HG02798 (cell line): ENCODE results near the gene NRAS.

Source experiments
- ATAC-seq: cut with Tn5 transposase; IDR thresholded peaks from one replicate; pipeline ENCODE4 v1.9.1; 2021; ENCODE audit warnings: mild to moderate bottlenecking; ENCODE audit not compliant: unreplicated experiment, poor library complexity

NRAS gene

DNA sequence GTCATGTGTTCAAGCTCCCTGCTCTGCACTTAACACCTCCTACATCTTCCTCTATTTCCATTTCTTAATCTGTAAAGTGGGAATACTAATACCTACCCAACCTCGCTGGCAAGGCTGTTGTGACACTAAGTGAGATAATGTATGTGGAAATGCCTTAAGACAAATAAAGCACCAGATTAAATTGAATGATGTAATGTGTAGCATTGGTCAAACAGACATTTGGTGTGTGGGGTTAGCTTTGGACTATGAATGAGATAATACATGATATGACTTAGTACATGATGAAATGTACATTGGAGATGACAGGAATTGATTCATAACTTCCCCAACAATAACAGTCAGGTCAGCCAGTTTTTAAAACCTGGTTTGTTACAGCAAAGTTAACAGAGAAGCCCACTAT is 26.4 kb downstream of the NRAS start:
- no peak for ATAC-seq

DNA sequence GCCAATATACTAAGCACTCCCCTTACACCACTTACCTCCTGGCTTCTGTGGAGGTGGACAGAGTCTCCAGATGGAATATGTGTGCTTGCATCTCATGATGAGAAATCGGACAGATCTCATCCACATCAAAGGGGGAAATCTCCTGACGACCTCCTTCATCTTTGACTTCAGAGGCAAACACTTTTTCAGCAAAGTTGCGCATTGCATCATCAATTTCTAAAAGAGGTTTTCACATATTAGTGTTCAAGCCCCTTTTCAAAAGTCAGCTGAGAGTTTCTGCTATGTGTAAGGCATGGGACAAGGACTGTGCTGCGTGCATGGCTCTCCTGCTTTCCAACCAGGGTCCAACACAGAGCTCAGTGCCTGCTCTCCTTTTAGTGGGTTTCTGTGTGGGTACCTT is 28.0 kb downstream of the NRAS start:
- ATAC-seq = no peak

DNA sequence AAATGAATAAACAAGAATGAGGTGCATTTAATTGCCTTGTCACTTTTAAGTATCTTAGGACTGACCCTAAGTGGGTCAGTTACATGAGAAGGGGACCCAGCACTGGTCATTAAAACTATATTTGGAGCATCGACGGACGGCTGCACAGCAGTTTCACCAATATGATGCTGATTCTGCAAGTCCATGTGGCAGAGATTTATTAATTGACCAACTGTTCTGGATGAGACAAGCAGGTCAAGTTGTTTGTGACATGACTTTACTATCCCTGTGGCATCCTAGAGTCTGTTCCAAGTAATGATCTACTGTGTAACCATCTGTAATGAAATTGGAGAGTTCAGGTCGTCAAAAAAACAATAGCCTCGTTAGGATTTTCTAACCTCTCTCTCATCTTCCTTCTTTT is 30.7 kb downstream of the NRAS start:
- no peak for ATAC-seq

DNA sequence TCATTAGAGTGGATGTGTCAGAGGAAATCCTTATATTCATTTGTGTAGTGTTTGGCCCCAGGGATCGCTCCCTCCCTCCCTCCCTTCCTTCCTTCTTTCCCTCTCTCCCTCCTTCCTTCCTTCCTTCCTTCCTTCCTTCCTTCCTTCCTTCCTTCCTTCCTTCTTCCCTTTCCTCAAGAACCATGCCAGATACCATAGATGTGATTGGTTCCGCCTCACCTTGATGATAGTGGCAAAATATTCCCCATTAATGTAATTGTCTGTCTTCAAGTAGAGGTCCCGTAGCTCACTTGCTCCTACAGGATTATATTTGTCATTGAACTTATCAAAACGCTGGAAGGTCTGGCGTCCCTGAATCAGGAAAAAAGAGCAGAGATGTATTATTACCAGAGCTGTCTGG is 38.9 kb downstream of the NRAS start:
- ATAC-seq = no peak

DNA sequence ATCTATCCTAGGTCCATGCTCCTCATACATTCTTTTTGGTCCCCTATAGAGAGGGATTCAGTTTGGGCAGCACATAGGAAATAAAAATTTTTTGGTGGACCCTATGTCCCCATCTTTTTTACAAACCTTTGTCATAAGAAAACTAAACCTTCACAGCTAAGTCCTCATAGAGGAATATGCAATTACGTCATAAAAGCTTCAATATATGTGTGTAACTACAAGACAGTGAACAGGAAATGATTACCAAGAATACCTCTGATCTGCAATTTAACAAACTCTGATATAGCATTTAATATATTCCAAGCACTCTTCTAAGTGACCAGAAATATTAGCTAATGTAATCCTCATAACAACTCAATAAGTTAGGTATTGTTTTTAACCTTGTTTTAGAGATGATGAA is 40.5 kb downstream of the NRAS start:
- ATAC-seq = no peak

DNA sequence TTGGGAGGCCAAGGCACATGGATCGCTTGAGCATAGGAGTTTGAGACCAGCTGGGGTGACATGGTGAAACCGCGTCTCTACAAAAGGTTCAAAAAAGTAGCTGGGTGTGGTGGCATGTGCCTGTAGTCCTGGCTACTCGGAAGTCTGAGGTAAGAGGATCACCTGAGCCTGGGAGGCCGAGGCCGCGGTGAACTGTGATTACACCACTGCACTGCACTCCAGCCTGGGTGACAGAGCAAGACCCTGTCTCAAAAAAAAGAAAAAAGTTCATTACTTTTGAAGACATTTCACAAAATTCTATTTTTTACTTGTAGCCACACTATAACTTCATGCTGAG is 44.7 kb downstream of the NRAS start:
- ATAC-seq = no peak

DNA sequence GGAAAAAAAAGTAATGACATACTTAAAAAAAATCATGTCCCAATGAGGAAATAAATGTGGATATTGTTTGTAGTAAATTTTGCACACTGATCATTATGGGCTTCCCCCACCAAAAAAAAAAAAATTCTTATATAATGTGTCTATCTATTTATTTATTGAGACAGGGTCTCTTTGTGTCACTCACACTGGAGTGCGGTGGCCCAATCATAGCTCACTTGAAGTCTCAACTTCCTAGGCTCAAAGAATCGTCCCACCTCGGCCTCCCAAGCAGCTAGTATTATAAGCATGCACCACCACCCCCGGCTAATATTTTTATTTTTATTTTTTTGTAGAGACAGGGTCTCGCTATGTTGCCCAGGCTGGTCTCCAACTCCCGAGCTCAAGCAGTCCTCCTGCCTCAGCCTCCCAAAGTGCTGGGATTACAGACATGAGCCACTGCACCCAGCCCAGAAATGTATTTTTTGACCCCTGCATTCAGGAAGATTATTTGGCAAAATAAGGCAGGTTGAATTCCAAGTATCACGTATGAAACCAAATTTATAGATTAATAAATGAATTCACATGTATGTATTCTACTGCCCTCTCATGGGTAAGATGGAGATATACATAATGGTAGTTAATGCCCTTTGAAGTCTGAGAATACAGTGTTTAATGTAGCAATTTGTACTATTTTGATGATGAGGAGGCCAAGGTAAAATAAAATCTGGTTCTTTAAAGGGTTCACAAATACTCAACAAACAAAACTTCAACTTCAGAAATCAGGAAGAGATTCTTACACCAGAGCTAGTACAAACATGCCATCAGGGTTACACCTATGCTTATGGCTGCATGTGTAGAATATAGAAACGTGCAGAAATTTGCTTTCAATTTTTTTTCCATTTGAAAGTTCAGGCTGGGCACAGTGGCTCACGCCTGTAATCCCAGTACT is 45.3 kb downstream of the NRAS start:
- ATAC-seq = no peak

DNA sequence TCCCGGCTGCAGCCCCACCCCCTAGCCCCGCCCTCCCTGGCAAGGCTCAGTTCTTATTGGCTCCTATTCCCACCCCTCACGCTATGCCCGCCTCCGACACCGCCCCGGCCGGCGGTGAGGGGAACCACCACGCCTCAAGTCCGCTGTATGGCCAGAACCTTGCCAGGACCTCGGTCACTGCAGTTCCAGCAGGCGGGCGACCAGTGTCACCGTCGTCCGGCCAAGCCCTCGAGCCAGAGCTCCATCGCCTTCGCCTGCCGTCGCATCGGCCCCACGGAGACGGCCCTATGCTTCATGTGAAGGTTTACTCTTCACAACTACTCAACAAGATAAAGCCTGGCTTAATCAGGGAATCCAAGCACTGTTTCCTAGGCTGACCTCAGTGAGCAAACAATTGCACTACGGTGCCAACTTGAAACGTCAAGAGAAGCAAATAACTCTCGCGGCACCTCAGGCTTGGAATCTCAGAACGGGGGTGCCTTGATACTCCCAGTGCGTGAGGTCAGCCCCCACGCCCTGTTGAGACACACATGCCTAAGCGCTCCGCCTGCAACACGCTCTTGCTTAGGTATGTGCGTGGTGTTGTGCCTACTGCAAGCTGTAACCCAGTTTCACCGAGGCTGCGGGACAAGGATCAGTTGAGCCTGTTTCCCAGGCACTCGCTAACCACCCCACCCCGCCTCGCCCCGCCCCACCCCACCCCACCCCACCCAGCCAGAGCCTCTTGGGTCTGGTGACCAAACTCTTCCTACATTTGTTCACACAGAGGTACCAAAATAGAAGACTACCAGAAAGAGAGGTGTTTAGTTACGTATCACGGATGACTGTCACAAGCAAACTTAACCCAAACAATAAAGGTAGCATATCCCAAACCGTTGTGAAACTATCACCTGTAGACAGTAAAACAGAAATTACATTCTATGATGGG is 46.2 kb downstream of the NRAS start:
- peak; percentile 99 for ATAC-seq

DNA sequence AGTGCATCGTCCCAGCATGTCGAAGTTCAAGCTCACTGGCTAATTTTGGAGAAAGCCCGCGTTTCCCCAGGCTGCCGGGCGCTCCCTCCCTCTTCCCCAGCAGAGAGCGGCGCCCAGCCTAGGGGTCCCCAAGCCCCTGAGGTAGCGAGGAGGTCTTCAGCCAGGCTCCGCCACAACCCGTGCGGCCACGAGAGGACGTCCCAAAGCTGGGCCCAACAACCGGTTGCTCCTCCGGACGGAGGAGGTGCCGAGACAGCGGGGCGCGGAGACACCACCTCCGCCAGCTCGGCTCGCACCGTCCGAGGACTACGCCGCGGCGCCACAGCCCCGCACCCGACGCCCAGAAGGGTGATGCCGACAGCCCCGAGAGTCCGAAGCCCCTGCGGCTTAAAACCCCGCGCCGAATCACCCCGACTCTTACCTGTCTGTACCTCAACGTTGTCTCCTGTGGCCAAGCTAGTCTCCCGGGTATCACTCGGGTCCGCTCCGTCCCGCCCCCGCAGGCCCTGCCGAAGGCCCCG is 46.9 kb downstream of the NRAS start, which contains the start of gene DENND2C:
Gene DENND2C, minus strand, starts transcription at position 488 of the 521 bp plus-strand sequence. CDS start 44,065 bp downstream, outside the sequence.
- ATAC-seq = peak; percentile 63

DNA sequence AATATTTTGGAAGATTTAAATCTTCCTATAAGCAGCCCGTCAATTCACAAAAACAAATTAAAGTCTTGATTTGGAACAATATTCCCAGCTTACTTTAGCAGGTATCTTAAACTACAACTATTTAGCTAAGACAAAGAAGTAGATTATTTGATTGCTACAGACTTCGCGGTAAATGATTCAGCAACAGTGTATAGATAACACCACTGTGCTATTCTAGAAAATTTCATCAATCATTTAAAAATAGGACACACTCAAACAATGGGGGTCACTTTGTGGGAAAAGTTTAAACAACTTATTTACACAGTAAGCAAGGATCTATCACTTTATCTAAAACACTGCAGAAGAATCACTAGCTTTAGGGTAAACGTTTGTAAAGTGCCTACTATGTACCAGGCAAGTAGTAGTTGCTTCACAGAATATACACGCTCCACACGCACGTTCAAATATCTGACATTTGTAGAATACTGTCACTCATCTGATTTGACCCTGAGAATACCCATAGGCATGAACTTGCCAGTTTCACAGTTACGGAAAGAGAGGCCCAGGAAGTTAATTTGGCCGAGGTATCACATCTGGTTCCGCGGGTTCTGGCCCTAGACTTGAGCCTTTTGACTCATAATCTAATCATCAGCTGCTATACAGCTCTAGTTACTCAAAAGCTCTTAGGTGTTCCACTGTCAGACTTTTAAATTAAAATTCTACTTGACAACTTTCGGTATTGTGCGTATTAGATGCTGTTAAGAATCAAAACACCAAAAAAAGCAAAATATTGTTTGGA is 47.6 kb downstream of the NRAS start:
- ATAC-seq = no peak

DNA sequence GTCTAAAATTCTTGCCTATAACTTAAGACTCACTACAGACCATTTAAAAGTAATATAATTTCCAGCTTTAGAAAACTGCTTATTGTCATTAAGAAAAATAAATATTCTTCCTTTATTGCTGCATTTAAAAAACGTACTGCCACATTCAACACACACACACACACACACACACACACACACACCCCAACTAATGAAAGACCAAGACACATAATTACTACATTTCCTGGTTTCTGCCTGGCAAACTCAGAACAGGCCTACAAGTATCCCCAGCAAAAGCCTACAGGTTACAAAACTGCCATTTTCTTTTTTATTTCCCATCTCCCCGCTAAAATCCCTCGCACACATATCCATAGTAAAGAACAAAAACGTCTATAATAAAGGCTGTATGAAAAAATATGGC is 48.2 kb downstream of the NRAS start:
- no peak for ATAC-seq

DNA sequence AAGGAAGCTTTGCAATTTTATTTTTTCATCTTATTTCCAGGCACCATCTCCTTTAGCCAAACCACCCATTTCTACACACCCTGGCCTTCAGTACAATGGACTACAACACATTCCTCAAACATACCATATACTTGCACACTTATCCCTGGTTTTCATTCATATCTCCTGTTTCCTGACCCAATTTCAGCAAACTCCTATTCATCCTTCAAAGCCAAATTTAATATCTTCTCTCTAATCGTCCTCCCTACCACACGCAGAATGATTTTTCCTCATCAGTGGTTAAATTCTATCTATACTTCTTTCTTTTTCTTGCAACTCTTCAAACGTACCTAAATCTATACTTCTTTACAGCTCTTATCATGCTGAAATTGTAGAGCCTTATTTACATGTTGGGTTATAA is 49.6 kb downstream of the NRAS start:
- no peak for ATAC-seq

DNA sequence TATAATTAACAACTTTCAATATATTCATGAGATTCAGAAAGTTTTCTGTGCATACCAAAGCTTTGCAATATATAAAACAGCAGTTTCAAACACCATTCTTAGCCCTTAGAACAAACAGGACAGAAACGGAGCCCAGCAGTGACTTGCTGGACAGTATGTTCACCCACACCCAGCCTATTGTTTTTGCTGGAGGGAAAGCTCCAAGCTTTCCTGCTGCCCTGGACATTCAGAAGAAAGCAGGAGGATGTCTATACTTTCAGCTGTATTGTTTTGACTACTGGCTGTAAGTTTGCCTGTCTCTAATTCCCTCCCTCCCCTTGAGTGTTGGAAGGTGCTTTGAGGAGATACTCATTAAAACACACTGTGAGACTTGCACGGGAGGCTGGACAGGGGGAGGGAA is 56.3 kb downstream of the NRAS start:
- no peak for ATAC-seq
